ENCODE results near the gene MSI2.

The MSI2 gene

DNA sequence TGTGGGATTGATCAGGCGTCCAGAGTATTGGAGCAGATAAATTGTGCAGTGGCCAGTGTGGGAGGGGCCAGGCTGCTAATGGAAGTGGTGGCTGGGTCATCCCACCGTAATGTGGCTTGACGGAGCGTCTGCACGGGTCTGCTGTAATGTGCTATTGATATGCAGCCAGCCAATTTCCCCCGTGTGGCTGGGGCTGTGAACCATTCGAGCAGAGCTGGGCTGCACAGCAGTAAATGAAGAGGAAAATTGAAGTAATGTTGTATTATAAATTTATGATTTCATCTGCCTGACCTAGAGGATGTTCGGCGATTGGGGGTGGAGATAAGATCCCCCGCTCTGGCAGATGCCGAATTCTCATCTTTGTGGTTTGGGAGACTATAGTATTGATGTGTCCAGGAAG, 367.3 kb downstream of the MSI2 start:
- TF ChIP-seq, protein P1, sequence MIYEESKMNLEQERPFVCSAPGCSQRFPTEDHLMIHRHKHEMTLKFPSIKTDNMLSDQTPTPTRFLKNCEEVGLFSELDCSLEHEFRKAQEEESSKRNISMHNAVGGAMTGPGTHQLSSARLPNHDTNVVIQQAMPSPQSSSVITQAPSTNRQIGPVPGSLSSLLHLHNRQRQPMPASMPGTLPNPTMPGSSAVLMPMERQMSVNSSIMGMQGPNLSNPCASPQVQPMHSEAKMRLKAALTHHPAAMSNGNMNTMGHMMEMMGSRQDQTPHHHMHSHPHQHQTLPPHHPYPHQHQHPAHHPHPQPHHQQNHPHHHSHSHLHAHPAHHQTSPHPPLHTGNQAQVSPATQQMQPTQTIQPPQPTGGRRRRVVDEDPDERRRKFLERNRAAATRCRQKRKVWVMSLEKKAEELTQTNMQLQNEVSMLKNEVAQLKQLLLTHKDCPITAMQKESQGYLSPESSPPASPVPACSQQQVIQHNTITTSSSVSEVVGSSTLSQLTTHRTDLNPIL (CRISPR knock-in tag; IDR thresholded peaks at IDR 0.05; ENCODE audit: low read depth), result no peak
- TF ChIP-seq OSR1 (CRISPR knock-in tag; IDR thresholded peaks at IDR 0.05) (no peak), ZNF8 (CRISPR knock-in tag; IDR thresholded peaks at IDR 0.05) (no peak), GLIS3 (CRISPR knock-in tag; IDR thresholded peaks at IDR 0.05) (no peak), ZNF565 (CRISPR knock-in tag; conservative IDR thresholded peaks at IDR 0.05; ENCODE audit: low read depth) (0 out of 2 replicates have a peak, but pooled peaks have one; percentile 7), TCF4 (CRISPR knock-in tag; IDR thresholded peaks at IDR 0.05; ENCODE audit: borderline replicate concordance) (peak; percentile 75; the same call in 1 of the 2 replicates)
- TF ChIP-seq, protein P2, sequence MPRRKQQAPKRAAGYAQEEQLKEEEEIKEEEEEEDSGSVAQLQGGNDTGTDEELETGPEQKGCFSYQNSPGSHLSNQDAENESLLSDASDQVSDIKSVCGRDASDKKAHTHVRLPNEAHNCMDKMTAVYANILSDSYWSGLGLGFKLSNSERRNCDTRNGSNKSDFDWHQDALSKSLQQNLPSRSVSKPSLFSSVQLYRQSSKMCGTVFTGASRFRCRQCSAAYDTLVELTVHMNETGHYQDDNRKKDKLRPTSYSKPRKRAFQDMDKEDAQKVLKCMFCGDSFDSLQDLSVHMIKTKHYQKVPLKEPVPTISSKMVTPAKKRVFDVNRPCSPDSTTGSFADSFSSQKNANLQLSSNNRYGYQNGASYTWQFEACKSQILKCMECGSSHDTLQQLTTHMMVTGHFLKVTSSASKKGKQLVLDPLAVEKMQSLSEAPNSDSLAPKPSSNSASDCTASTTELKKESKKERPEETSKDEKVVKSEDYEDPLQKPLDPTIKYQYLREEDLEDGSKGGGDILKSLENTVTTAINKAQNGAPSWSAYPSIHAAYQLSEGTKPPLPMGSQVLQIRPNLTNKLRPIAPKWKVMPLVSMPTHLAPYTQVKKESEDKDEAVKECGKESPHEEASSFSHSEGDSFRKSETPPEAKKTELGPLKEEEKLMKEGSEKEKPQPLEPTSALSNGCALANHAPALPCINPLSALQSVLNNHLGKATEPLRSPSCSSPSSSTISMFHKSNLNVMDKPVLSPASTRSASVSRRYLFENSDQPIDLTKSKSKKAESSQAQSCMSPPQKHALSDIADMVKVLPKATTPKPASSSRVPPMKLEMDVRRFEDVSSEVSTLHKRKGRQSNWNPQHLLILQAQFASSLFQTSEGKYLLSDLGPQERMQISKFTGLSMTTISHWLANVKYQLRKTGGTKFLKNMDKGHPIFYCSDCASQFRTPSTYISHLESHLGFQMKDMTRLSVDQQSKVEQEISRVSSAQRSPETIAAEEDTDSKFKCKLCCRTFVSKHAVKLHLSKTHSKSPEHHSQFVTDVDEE (CRISPR knock-in tag; IDR thresholded peaks at IDR 0.05), result peak; percentile 78; the same call in 1 of the 2 replicates
- TF ChIP-seq, protein P3, sequence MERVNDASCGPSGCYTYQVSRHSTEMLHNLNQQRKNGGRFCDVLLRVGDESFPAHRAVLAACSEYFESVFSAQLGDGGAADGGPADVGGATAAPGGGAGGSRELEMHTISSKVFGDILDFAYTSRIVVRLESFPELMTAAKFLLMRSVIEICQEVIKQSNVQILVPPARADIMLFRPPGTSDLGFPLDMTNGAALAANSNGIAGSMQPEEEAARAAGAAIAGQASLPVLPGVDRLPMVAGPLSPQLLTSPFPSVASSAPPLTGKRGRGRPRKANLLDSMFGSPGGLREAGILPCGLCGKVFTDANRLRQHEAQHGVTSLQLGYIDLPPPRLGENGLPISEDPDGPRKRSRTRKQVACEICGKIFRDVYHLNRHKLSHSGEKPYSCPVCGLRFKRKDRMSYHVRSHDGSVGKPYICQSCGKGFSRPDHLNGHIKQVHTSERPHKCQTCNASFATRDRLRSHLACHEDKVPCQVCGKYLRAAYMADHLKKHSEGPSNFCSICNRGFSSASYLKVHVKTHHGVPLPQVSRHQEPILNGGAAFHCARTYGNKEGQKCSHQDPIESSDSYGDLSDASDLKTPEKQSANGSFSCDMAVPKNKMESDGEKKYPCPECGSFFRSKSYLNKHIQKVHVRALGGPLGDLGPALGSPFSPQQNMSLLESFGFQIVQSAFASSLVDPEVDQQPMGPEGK (CRISPR knock-in tag; IDR thresholded peaks at IDR 0.05; ENCODE audit: borderline replicate concordance), result no peak
- ATAC-seq, result peak; percentile 35

DNA sequence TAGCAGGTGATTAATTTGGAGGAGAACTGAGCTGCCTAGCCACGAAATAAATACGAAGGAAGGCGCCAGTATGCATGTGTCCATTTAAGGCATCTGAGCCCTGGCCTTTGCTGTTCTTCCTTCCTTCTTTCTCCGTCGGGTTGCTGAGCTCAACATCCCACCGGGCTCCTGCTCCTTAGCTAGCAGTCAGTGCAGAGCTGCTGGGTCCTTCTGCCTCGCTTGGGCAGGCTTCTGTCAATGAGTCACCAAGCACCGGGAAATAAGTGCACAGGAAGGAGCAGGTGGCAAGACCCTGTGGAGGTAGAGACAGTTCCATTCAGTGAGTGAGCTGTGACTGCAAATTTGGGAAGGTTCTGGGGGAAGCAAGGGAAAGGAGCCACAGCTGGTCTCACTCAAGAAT, 368.1 kb downstream of the MSI2 start:
- no peak for ATAC-seq
- no peak for TF ChIP-seq ARNTL (CRISPR knock-in tag; IDR thresholded peaks at IDR 0.05; ENCODE audit: borderline replicate concordance, low read depth)
- no peak for TF ChIP-seq TCF4 (CRISPR knock-in tag; IDR thresholded peaks at IDR 0.05; ENCODE audit: borderline replicate concordance)
- TF ChIP-seq PPARA (CRISPR knock-in tag; IDR thresholded peaks at IDR 0.05; ENCODE audit: borderline replicate concordance), result no peak
- TF ChIP-seq RARB (CRISPR knock-in tag; IDR thresholded peaks at IDR 0.05), result no peak
- TF ChIP-seq, protein P3 (CRISPR knock-in tag; IDR thresholded peaks at IDR 0.05; ENCODE audit: borderline replicate concordance), result no peak
- TF ChIP-seq ZNF70 (CRISPR knock-in tag; IDR thresholded peaks at IDR 0.05), result no peak
- TF ChIP-seq ZNF565 (CRISPR knock-in tag; conservative IDR thresholded peaks at IDR 0.05; ENCODE audit: low read depth), result no peak
- TF ChIP-seq ZFP30 (CRISPR knock-in tag; IDR thresholded peaks at IDR 0.05), result no peak
- TF ChIP-seq OSR1 (CRISPR knock-in tag; IDR thresholded peaks at IDR 0.05), result no peak
- TF ChIP-seq ZC3H10 (CRISPR knock-in tag; IDR thresholded peaks at IDR 0.05), result no peak
- TF ChIP-seq, protein P4, sequence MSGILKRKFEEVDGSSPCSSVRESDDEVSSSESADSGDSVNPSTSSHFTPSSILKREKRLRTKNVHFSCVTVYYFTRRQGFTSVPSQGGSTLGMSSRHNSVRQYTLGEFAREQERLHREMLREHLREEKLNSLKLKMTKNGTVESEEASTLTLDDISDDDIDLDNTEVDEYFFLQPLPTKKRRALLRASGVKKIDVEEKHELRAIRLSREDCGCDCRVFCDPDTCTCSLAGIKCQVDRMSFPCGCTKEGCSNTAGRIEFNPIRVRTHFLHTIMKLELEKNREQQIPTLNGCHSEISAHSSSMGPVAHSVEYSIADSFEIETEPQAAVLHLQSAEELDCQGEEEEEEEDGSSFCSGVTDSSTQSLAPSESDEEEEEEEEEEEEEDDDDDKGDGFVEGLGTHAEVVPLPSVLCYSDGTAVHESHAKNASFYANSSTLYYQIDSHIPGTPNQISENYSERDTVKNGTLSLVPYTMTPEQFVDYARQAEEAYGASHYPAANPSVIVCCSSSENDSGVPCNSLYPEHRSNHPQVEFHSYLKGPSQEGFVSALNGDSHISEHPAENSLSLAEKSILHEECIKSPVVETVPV (CRISPR knock-in tag; IDR thresholded peaks at IDR 0.05), result no peak
- TF ChIP-seq, protein P2 (CRISPR knock-in tag; IDR thresholded peaks at IDR 0.05), result no peak
- TF ChIP-seq ESRRG (CRISPR knock-in tag; IDR thresholded peaks at IDR 0.05), result no peak
- no peak for TF ChIP-seq ZFP3 (CRISPR knock-in tag; IDR thresholded peaks at IDR 0.05)
